ENCODE data around the gene PPM1F. TPM values are rescaled to one million over a fixed set of nuclear protein-coding genes. Genes with fewer than 3 reads are reported as not detected.

PPM1F gene
- total RNA-seq, 3 donors from 2014 or later: 10.5 to 27.5 (median 14.8) TPM

- H3K4me1 ChIP-seq (ENCODE audit: low read depth): no peaks in the 10 kb centered on the region
- H3K36me3 ChIP-seq (ENCODE audit: low read depth): no peaks in the 10 kb centered on the region
- no peak for DNase-seq
- TF ChIP-seq CTCF (IDR thresholded peaks at IDR 0.05): no peak
- no peaks in the 10 kb centered on the region for H3K9me3 ChIP-seq
- no peak overlapping the region for H3K4me3 ChIP-seq
- intact Hi-C loops (cut with DNase I, micrococcal nuclease): no loop called here
- no peak for ATAC-seq
Measured at GRCh38 chr22:21995660-21996059, 43.0 kb upstream of the PPM1F start.

GRCh38 chr22:21994881-21995444 is 42.3 kb upstream of the PPM1F start:
- Histone ChIP-seq H3K4me1 (ENCODE audit: low read depth) (no peaks in the 10 kb centered on the region), H3K9me3 (no peaks in the 10 kb centered on the region), H3K36me3 (ENCODE audit: low read depth) (no peaks in the 10 kb centered on the region), H3K4me3 (no peak overlapping the region)
- TF ChIP-seq CTCF (IDR thresholded peaks at IDR 0.05): no peak
- intact Hi-C loops (cut with DNase I, micrococcal nuclease): no loop called here
- no peak for ATAC-seq
- DNase-seq: no peak

- H3K36me3 ChIP-seq (ENCODE audit: low read depth): no peaks in the 10 kb centered on the region
- DNase-seq: no peak
- no peaks in the 10 kb centered on the region for H3K9me3 ChIP-seq
- no peak for ATAC-seq
- no peak overlapping the region for H3K4me3 ChIP-seq
- no peaks in the 10 kb centered on the region for H3K4me1 ChIP-seq (ENCODE audit: low read depth)
- intact Hi-C loops (cut with DNase I, micrococcal nuclease): no loop called here
- no peak for TF ChIP-seq CTCF (IDR thresholded peaks at IDR 0.05)
Measured at GRCh38 chr22:21992593-21993237, 40.1 kb upstream of the PPM1F start.

- Histone ChIP-seq H3K9me3 (no peaks in the 10 kb centered on the region), H3K4me3 (no peak overlapping the region), H3K4me1 (ENCODE audit: low read depth) (no peaks in the 10 kb centered on the region), H3K36me3 (ENCODE audit: low read depth) (no peaks in the 10 kb centered on the region)
- intact Hi-C loops (cut with DNase I, micrococcal nuclease): no loop called here
- ATAC-seq: no peak
- no peak for TF ChIP-seq CTCF (IDR thresholded peaks at IDR 0.05)
- DNase-seq: no peak
Measured at GRCh38 chr22:21991774-21992173, 39.1 kb upstream of the PPM1F start.

GRCh38 chr22:21991304-21991596 is 38.6 kb upstream of the PPM1F start:
- ATAC-seq (no peak), DNase-seq (no peak)
- H3K9me3 ChIP-seq: no peaks in the 10 kb centered on the region
- intact Hi-C loops (cut with DNase I, micrococcal nuclease): no loop called here
- TF ChIP-seq CTCF (IDR thresholded peaks at IDR 0.05): no peak
- no peak overlapping the region for H3K4me3 ChIP-seq
- H3K36me3 ChIP-seq (ENCODE audit: low read depth): no peaks in the 10 kb centered on the region
- H3K4me1 ChIP-seq (ENCODE audit: low read depth): no peaks in the 10 kb centered on the region
